OCI-LY7 (cell line): ENCODE data around the gene TMCC1. TPM values are rescaled to one million over a fixed set of nuclear protein-coding genes. Genes with fewer than 3 reads are reported as not detected.

Experiments used
- BruUV-seq: library from RNA; stranded (reverse); fragments of 400-500 nt; replicated peaks from 2 replicates; lab custom pipeline; 2021; lab: Mats Ljungman, UMichigan
- CTCF ChIA-PET: fragments of 300-600 bp; sonication (Branson Sonifier 250); formaldehyde crosslinking; loops from one replicate; lab custom pipeline; 2022; ENCODE audit warnings: antibody characterized with exemption; ENCODE audit not compliant: unreplicated experiment; lab: Charles Lee
- POLR2A ChIA-PET: fragments of 300-600 bp; sonication (Branson Sonifier 250); formaldehyde crosslinking; loops from one replicate; lab custom pipeline; 2022; ENCODE audit warnings: antibody characterized with exemption; lab: Charles Lee
- DNase-seq: peaks from one replicate; pipeline ENCODE4 v3.0.0-alpha.2; 2015; ENCODE audit warnings: low spot score
- H2AFZ ChIP-seq: fragments of 200-600 bp; sonication (generic), shearing (Covaris generic); 2 replicates; pipeline ENCODE4 v1.6.1; 2014; ENCODE audit warnings: mild to moderate bottlenecking, antibody characterized with exemption, low read length, moderate library complexity
- H3K27ac ChIP-seq: fragments of 200-600 bp; sonication (generic); 2 replicates; pipeline ENCODE4 v1.5.1; 2014; ENCODE audit warnings: mixed run types, low read depth, mild to moderate bottlenecking, moderate library complexity, low read length, inconsistent platforms; ENCODE audit not compliant: poor library complexity, severe bottlenecking
- H3K36me3 ChIP-seq: fragments of 200-600 bp; sonication (generic); 2 replicates; pipeline ENCODE4 v1.6.1; 2014; ENCODE audit warnings: mild to moderate bottlenecking, antibody characterized with exemption, low read length, moderate library complexity, mixed read lengths; ENCODE audit not compliant: insufficient read depth
- H3K4me1 ChIP-seq: fragments of 200-600 bp; sonication (generic); 2 replicates; pipeline ENCODE4 v1.5.1; 2014; ENCODE audit warnings: mild to moderate bottlenecking, low read length; ENCODE audit not compliant: insufficient read depth, poor library complexity, severe bottlenecking
- H3K4me2 ChIP-seq: fragments of 200-600 bp; sonication (generic); 2 replicates; pipeline ENCODE4 v1.6.1; 2014; ENCODE audit warnings: mild to moderate bottlenecking, low read length
- H3K4me3 ChIP-seq: fragments of 200-600 bp; sonication (generic); 2 replicates; pipeline ENCODE4 v1.5.1; 2014; ENCODE audit warnings: mild to moderate bottlenecking, low read depth, low read length; ENCODE audit not compliant: poor library complexity, severe bottlenecking
- H3K79me2 ChIP-seq: fragments of 200-600 bp; sonication (generic); 2 replicates; pipeline ENCODE4 v1.6.1; 2016; ENCODE audit warnings: low read depth, mild to moderate bottlenecking, low read length, moderate library complexity, mixed read lengths; ENCODE audit not compliant: insufficient read depth
- H3K9me2 ChIP-seq: fragments of 200-600 bp; sonication (generic); 2 replicates; pipeline ENCODE4 v1.6.1; 2016; ENCODE audit warnings: mild to moderate bottlenecking, low read length, mixed read lengths; ENCODE audit not compliant: insufficient read depth
- H3K9me3 ChIP-seq: fragments of 200-600 bp; sonication (generic); 2 replicates; pipeline ENCODE4 v1.6.1; 2014; ENCODE audit warnings: mild to moderate bottlenecking, mixed run types, low read length, mixed read lengths
- H4K20me1 ChIP-seq: fragments of 200-600 bp; sonication (generic); 2 replicates; pipeline ENCODE4 v1.6.1; 2014; ENCODE audit warnings: mild to moderate bottlenecking, antibody characterized with exemption, low read length, moderate library complexity, mixed read lengths; ENCODE audit not compliant: insufficient read depth
- EZH2phosphoT487 ChIP-seq: fragments of 200-600 bp; sonication (generic); IDR thresholded peaks from 2 replicates; pipeline ENCODE4 v1.6.1; 2018; ENCODE audit warnings: low read depth, borderline replicate concordance, mild to moderate bottlenecking, mixed run types, antibody characterized with exemption, low read length, moderate library complexity, mixed read lengths
- intact Hi-C: fragments of 100-400 bp; cut with micrococcal nuclease; formaldehyde crosslinking; loops from one replicate; pipeline ENCODE4 v1.10.0; 2022; ENCODE audit not compliant: unreplicated experiment
- total RNA-seq, 2 experiments: library from RNA; depleted of rRNA in 1 of 2; stranded (reverse); fragments of >200 nt in 1 of 2; shearing (Covaris generic) in 1 of 2; gene quantifications; 2 replicates each; pipeline ENCODE4 v1.2.3, GENCODE V29; 2014 to 2022
- TF ChIP-seq, protein P1 (sequence below): fragments of 200-600 bp; sonication (generic); conservative IDR thresholded peaks from 2 replicates; pipeline ENCODE4 v1.5.1; 2014; ENCODE audit warnings: mild to moderate bottlenecking, antibody characterized with exemption, low read length, moderate library complexity, mixed read lengths

TMCC1 gene
- total RNA-seq, 2 experiments from 2014 or later: 31.7 to 38.8 TPM

DNA sequence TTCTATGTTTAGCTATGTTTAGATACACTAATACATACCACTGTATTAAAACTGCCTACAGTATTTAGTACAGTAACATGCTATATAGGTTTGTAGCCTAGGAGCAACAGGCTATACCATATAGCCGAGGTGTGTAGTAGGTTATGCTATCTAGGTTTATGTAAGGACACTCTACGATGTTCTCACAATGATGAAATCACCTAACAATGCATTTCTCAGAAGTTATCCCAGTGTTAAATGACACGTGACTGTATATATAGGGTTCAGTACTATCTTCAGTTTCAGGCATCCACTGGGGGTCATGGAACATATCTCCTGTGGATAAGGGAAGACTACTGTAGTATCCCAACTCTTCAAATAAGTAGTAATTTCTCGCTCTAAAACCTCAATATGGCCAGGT lies 97.4 kb downstream of the TMCC1 start:
- ChIA-PET POLR2A (no interaction called here), CTCF (no interaction called here)
- Histone ChIP-seq H3K79me2 (no peaks in the 10 kb centered on the region), H4K20me1 (no peaks in the 10 kb centered on the region), H3K9me3 (no peaks in the 10 kb centered on the region), H3K4me2 (no peak overlapping the region), H3K36me3 (no peaks in the 10 kb centered on the region; the same call in 1 of the 2 replicates), H3K27ac (no peak overlapping the region), H3K9me2 (no peaks in the 10 kb centered on the region), H3K4me1 (peaks cover 24% of the 10 kb centered on the region), H3K4me3 (no peak overlapping the region), H2AFZ (no peak overlapping the region)
- BruUV-seq: no TSS peak
- no peak for DNase-seq
- intact Hi-C loops: no loop called here
- TF ChIP-seq EZH2phosphoT487: no peak
- TF ChIP-seq, protein P1, sequence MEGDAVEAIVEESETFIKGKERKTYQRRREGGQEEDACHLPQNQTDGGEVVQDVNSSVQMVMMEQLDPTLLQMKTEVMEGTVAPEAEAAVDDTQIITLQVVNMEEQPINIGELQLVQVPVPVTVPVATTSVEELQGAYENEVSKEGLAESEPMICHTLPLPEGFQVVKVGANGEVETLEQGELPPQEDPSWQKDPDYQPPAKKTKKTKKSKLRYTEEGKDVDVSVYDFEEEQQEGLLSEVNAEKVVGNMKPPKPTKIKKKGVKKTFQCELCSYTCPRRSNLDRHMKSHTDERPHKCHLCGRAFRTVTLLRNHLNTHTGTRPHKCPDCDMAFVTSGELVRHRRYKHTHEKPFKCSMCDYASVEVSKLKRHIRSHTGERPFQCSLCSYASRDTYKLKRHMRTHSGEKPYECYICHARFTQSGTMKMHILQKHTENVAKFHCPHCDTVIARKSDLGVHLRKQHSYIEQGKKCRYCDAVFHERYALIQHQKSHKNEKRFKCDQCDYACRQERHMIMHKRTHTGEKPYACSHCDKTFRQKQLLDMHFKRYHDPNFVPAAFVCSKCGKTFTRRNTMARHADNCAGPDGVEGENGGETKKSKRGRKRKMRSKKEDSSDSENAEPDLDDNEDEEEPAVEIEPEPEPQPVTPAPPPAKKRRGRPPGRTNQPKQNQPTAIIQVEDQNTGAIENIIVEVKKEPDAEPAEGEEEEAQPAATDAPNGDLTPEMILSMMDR: no peak

DNA sequence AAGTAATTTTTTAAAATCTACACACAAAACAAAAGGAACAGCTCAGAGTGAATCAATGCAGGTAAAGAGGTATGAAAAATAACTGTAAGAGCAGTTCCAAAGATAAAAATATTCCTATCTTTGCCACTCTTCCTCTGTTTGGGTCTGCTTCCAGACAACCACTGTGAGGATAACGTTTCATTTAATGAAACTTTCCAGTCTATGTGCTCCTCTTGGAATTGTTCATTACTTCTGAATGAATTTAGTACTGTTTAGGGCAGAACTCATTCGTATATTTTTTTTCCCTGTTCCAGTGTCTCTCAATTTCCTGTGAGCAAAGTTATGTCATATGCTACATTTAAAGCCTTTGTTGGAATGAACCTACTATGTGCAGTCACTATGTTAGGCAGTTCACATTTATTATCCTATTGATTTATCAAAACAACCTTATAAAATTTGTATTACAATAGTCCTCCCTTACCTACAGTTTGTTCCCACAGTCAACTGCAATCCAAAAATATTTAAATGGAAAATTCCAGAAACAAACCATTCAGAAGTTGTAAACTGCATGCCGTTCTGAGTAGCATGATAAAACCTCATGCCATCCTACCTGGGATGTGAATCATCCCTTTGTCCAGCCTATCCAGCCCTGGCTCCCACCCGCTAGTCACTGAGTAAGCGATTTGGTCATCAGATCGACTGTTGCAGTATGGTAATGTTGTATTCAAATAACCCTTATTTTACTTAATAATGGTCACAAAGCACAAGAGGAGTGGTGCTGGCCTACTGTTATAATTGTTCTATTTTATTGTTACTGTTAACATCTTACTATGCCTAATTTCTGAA lies 98.1 kb downstream of the TMCC1 start:
- Histone ChIP-seq H3K4me3 (no peak overlapping the region), H3K4me1 (peaks cover 24% of the 10 kb centered on the region), H3K79me2 (no peaks in the 10 kb centered on the region), H3K9me3 (no peaks in the 10 kb centered on the region), H3K9me2 (no peaks in the 10 kb centered on the region), H4K20me1 (no peaks in the 10 kb centered on the region), H3K4me2 (no peak overlapping the region; the same call in 1 of the 2 replicates), H3K36me3 (no peaks in the 10 kb centered on the region; the same call in 1 of the 2 replicates), H2AFZ (no peak overlapping the region), H3K27ac (no peak overlapping the region)
- CTCF ChIA-PET: no interaction called here
- TF ChIP-seq EZH2phosphoT487: no peak
- TF ChIP-seq, protein P1: no peak
- no peak for DNase-seq
- BruUV-seq: no TSS peak
- POLR2A ChIA-PET: interaction anchor here (1.1 kb wide), 1 partner anchor 159 kb away, joined by 6 read pairs; no protein-coding TSS in a partner anchor
- intact Hi-C loops: no loop called here
